Endometrium (tissue), 2 donors: ENCODE measurements around the gene NAV1.
"Not testable (repeated sequence)": the region's sequence is repeated elsewhere in the genome, so short reads cannot be mapped to it uniquely, and the experiment has no call there.

ENCODE experiments used
- FAIRE-seq: peaks from 2 replicates; lab custom pipeline; 2012; peaks lifted over from hg19 to GRCh38; lab: Jason Lieb, UNC
- donor health status: control.
- donor health status: control.

NAV1 gene

GRCh38 chr1:201538612-201539551 is at the start of gene NAV1:
Gene NAV1 (plus strand): TSS chr1:201539127. CDS start chr1:201622885, 83,758 bp downstream.
- FAIRE-seq: no peak

GRCh38 chr1:201489643-201490261 is 49.2 kb upstream of the NAV1 start:
- no peak for FAIRE-seq

- FAIRE-seq: no peak
Observed at GRCh38 chr1:201490708-201491131, 48.2 kb upstream of the NAV1 start.

GRCh38 chr1:201491896-201492511 is 46.9 kb upstream of the NAV1 start:
- FAIRE-seq: no peak

- not testable (repeated sequence) for FAIRE-seq
Observed at GRCh38 chr1:201493026-201493656, 45.8 kb upstream of the NAV1 start.

GRCh38 chr1:201493757-201494617 is 44.9 kb upstream of the NAV1 start:
- FAIRE-seq: no peak

GRCh38 chr1:201495551-201496295 is 43.2 kb upstream of the NAV1 start:
- FAIRE-seq: no peak

DNA sequence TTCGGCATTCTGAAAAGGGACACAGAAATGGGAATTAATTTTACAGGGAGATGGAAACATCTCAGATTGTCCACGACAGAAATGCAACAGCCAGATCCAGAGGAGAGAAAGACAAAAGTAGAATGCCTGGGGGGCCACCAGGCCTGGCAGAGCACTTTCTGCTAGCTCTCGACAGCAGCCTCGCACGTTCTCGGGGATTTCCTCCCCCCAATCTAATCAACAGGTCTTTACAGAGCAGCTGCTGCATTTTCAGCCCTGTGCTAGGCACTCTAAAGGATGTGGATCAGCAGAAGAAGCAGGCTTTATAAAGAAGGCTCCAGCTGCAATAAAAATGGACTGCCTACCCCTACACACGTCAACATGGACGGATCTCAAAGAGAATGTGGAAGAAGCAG is 42.6 kb upstream of the NAV1 start:
- no peak for FAIRE-seq

- no peak for FAIRE-seq
Observed at GRCh38 chr1:201497935-201498509, 40.9 kb upstream of the NAV1 start.

GRCh38 chr1:201498621-201499020 is 40.3 kb upstream of the NAV1 start:
- FAIRE-seq: no peak

GRCh38 chr1:201499191-201499590 is 39.7 kb upstream of the NAV1 start:
- no peak for FAIRE-seq

GRCh38 chr1:201499795-201500669 is 38.9 kb upstream of the NAV1 start:
- FAIRE-seq: no peak

DNA sequence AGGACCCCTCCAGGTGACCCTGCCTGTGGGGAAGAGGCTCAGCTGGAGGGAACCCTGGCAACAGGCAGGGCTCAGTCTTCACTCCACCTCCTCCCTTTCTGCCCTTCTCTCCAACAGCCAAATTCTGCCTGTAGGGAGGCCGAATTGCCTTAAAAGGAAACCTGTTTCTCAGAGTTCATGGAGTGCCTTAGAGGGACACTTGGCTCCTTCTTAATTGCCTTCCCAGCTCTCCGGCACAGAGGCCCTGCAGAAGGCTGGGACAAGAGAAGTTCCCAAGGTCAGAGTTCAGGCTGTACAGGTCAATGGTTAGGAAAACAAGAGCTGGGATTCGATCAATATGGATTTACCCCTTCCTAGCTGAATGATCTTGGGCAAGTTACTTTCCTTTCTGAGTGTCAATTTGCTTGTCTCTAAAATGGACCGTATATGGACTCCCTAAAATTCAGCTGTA is 38.2 kb upstream of the NAV1 start:
- FAIRE-seq: no peak

GRCh38 chr1:201501144-201501543 is 37.8 kb upstream of the NAV1 start:
- no peak for FAIRE-seq

DNA sequence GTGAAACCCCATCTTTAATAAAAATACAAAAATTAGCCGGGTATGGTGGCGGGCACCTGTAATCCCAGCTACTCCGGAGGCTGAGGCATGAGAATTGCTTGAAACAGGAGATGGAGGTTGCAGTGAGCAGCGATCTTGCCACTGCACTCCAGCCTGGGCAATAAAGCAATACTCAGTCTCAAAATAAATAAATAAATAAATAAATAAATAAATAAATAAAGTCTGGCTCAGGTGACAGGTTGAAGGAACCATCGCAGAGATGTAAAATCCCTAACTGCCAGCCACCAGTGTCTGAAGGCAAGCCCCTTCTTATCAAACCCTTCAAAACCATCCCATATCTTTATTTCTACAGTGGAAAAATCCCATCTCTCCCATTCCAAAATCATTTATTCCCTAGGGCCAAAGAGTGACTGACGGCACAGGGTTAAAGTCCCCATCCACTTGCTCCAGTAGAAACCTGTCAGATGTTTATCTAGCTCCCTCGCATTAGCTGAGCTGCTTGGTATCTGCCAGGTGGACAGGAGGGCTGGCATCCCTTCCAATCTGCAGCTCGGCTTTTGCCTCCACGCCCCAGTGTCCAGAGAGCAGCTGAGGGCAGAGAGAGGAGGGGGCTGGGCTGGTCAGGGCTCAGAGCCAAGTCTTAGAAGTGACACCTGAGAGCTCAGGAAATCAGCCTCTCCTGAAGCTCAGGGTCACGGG is 37.0 kb upstream of the NAV1 start:
- FAIRE-seq: no peak

GRCh38 chr1:201502511-201502857 is 36.4 kb upstream of the NAV1 start:
- no peak for FAIRE-seq

DNA sequence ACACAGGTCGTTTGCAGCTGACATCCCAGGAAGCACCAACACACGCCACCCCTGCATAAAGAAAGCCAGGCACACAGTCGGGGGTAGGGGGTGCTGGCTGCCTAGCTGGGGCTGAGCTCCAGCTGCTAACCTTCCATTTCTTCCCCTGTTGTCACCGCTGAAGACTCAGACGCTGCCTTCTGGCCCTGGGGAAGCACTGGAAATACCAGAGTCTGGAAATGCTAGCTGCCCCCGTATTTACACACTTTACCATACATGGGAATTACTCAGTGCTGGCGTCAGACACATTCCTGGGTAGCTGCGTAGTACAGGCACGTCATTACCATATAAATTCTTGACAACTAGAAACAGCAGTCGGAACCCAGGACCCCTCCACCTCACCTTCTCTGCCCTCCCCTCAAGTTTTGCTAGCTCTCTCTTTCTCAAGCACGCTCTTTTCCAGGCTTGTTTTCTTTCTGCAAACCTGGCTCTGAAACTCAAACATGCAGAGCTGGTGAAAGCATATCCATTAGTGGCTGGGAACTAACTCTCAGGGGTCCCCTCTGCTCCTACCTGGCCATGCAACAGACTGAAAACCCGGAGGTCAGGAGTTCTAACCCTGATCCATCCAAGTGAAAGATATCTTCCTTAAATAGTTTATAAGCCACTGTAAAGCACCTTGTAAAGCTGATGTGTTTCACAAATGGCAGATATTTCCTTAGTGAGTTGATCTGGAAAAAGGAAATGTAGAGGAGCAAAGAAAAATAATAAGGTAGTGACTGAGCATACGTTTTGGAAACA is 35.3 kb upstream of the NAV1 start:
- FAIRE-seq: no peak

- no peak for FAIRE-seq
Observed at GRCh38 chr1:201504179-201504631, 34.7 kb upstream of the NAV1 start.
